ENCODE data around the gene MRPL49. TPM values are rescaled to one million over a fixed set of nuclear protein-coding genes. Genes with fewer than 3 reads are reported as not detected.

MRPL49 gene
- total RNA-seq (2022) (76.9 and 79.0 TPM in 2 replicates), Bru-seq, nascent RNA (percentile 84 among the genes with signal in this experiment), BruChase-seq, experiment 1, labeled RNA remaining after a 6-hour chase (percentile 96 among the genes with signal in this experiment), BruChase-seq, experiment 2, labeled RNA remaining after a 2-hour chase (percentile 93 among the genes with signal in this experiment)
- long read RNA-seq, transcript MRPL49-202 (4 exons, 2,065 nt) = minor isoform, 5 of 421 reads
- long read RNA-seq, transcript MRPL49-201 (4 exons, 2,019 nt) = major isoform, 381 of 421 reads
- long read RNA-seq, partial matches to known transcripts = 3 of 421 reads
- long read RNA-seq, other reads (novel, unspliced or antisense) = 28 of 421 reads

DNA sequence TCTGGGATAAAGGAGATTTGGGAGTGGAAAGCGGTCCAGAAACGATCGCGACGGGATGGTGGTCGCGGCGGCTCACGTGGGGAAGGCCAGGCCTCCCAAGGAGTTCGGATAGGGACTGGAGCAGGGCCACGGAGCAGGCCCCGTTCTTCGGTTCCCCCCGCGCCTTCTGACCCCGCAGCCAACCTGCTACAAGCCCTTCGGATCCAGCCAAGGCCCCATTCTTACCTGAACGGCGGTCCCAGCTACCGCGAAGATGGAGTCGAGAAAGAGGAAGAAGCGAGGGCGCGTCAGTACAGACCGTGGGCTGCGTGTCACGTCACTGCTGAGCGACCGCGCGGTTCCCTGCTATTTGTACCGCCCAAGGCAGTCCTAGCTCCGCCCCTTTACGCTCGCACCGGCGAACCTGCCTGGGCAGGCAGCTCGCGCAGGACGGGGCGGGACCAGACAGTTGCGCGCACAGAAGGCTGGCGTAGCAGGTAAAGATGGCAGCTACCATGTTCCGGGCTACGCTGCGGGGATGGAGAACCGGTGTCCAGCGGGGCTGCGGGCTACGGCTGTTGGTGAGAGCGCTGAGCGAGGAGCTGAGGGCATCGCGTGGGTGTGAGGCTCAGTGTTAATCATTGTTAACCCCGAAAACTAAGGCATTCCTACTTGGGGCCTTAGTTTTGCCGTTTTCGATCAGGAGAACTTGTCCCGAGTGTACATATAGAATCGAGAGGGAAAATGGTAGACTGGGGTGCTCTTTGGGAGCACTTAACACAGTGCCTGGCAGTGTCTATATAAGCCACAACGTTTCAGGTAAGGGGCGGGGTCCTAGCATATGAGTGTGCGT lies at the start of gene MRPL49, which contains the start of gene FAU:
TSS of gene MRPL49 (plus strand) at position 457 of the 832 bp plus-strand sequence. CDS start at position 483, 26 bp downstream.
TSS of gene FAU (minus strand) at position 270 of the 832 bp plus-strand sequence. CDS start 321 bp downstream, outside the sequence.
- Mint-ChIP-seq H3K27ac (ENCODE audit: low read depth, unreplicated experiment) (peak within 1 kb of the TSS; percentile 98), H3K4me1 (ENCODE audit: insufficient read depth, unreplicated experiment) (peaks cover 11% of the 10 kb centered on the region), H3K27me3 (ENCODE audit: insufficient read depth, unreplicated experiment) (no peaks in the 10 kb centered on the region), H3K9me3 (ENCODE audit: unreplicated experiment) (no peaks in the 10 kb centered on the region), H3K36me3 (ENCODE audit: insufficient read depth, unreplicated experiment) (peaks cover 72% of the 10 kb centered on the region), H3K4me3 (ENCODE audit: unreplicated experiment) (peak within 1 kb of the TSS; percentile 99)
- intact Hi-C loops (cut with micrococcal nuclease) = no loop called here
- TF ChIP-seq, protein P1, sequence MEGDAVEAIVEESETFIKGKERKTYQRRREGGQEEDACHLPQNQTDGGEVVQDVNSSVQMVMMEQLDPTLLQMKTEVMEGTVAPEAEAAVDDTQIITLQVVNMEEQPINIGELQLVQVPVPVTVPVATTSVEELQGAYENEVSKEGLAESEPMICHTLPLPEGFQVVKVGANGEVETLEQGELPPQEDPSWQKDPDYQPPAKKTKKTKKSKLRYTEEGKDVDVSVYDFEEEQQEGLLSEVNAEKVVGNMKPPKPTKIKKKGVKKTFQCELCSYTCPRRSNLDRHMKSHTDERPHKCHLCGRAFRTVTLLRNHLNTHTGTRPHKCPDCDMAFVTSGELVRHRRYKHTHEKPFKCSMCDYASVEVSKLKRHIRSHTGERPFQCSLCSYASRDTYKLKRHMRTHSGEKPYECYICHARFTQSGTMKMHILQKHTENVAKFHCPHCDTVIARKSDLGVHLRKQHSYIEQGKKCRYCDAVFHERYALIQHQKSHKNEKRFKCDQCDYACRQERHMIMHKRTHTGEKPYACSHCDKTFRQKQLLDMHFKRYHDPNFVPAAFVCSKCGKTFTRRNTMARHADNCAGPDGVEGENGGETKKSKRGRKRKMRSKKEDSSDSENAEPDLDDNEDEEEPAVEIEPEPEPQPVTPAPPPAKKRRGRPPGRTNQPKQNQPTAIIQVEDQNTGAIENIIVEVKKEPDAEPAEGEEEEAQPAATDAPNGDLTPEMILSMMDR (IDR thresholded peaks at IDR 0.05; ENCODE audit: unreplicated experiment) = no peak
- ChIA-PET CTCF (interaction anchor here (0.6 to 2.8 kb wide), 8 partner anchors 9 to 274 kb away, joined by 3 to 19 read pairs (median 4); partner anchors contain the start of genes CAPN1, SAC3D1, SNX15 and TM7SF2), POLR2A (interaction anchor here (0.6 to 8.8 kb wide), 45 partner anchors 10 to 881 kb away, joined by 3 to 138 read pairs (median 4); partner anchors contain the start of genes ARL2, ATG2A, BANF1 and CAPN1)
- peak; percentile 96 for DNase-seq (ENCODE audit: unreplicated experiment)
- BruUV-seq (replicated peaks) = TSS peak; percentile 67

DNA sequence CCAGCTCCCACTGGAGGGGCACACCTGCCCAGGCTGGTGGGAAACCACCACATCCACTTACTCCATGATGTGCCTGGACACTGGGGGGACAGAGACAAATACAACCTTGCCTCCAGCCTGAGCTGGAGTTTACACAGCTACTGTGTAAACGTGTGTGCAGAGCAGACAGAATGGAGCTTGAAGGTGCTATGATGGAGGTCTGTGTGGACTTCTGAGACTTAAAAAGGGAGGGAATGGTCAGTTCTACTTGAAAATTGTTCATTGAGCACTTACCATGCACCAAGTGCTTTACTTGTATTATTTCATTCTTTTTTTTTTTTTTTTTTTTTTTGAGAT lies 49.5 kb upstream of the MRPL49 start:
- intact Hi-C loops (cut with micrococcal nuclease) = no loop called here
- Mint-ChIP-seq H3K27ac (ENCODE audit: low read depth, unreplicated experiment) (no peak overlapping the region), H3K27me3 (ENCODE audit: insufficient read depth, unreplicated experiment) (no peaks in the 10 kb centered on the region), H3K4me1 (ENCODE audit: insufficient read depth, unreplicated experiment) (no peaks in the 10 kb centered on the region), H3K9me3 (ENCODE audit: unreplicated experiment) (no peaks in the 10 kb centered on the region), H3K36me3 (ENCODE audit: insufficient read depth, unreplicated experiment) (no peaks in the 10 kb centered on the region), H3K4me3 (ENCODE audit: unreplicated experiment) (no peak overlapping the region)
- BruUV-seq (replicated peaks) = no TSS peak
- DNase-seq (ENCODE audit: unreplicated experiment) = no peak
- ChIA-PET CTCF (interaction anchor here (0.7 to 1.6 kb wide), 2 partner anchors 40 to 58 kb away, joined by 4 to 5 read pairs; partner anchors contain the start of gene ARL2), POLR2A (interaction anchor here (0.6 kb wide), 2 partner anchors 150 to 202 kb away, joined by 3 to 4 read pairs; no protein-coding TSS in a partner anchor)
- TF ChIP-seq, protein P1 (IDR thresholded peaks at IDR 0.05; ENCODE audit: unreplicated experiment) = no peak

DNA sequence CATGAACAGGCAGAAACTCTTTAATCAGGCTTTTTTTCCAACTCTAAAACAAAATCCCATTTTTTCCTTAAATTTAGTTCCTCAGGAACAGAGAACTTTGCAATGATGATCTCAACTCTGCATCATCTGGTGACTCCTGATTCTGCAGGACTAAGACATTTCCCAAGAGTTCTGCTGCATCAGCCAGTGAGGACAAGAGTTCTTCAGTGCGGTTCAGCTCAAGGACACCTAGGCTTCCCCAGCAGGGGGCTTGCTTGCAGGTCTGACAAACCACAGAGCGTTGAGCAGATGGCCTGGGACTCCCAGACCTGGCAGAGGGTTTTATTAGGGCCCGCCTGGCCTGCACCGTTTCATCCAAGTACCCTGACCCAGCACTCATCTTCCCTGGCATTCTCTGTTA lies 44.7 kb upstream of the MRPL49 start:
- Mint-ChIP-seq H3K9me3 (ENCODE audit: unreplicated experiment) (no peaks in the 10 kb centered on the region), H3K4me3 (ENCODE audit: unreplicated experiment) (no peak overlapping the region), H3K4me1 (ENCODE audit: insufficient read depth, unreplicated experiment) (peaks cover 21% of the 10 kb centered on the region), H3K36me3 (ENCODE audit: insufficient read depth, unreplicated experiment) (no peaks in the 10 kb centered on the region), H3K27ac (ENCODE audit: low read depth, unreplicated experiment) (no peak overlapping the region), H3K27me3 (ENCODE audit: insufficient read depth, unreplicated experiment) (no peaks in the 10 kb centered on the region)
- TF ChIP-seq, protein P1 (IDR thresholded peaks at IDR 0.05; ENCODE audit: unreplicated experiment) = no peak
- ChIA-PET CTCF (interaction anchor here (0.5 to 1.5 kb wide), 8 partner anchors 8 to 268 kb away, joined by 3 to 5 read pairs (median 3); no protein-coding TSS in a partner anchor), POLR2A (interaction anchor here (1.1 to 1.2 kb wide), 2 partner anchors 51 to 64 kb away, joined by 3 to 4 read pairs; partner anchors contain the start of gene ARL2)
- BruUV-seq (replicated peaks) = no TSS peak
- intact Hi-C loops (cut with micrococcal nuclease) = loop anchor here (5.0 kb wide), 1 partner anchor 65 kb away; the partner anchor contains the start of gene ARL2
- DNase-seq (ENCODE audit: unreplicated experiment) = no peak

All from MCF 10A (cell line).